ENCODE measurements around the gene RUFY3. TPM values are rescaled to one million over a fixed set of nuclear protein-coding genes. Genes with fewer than 3 reads are reported as not detected.
A peak's percentile ranks its signal among the peaks of the same experiment; 100 is the strongest.
"Not testable (repeated sequence)": the region's sequence is repeated elsewhere in the genome, so short reads cannot be mapped to it uniquely, and the experiment has no call there.

Gene RUFY3
- total and polyA plus RNA-seq, 2 of the 13 experiments (the other 11 are each of a cell fraction or from before 2014, with no cell fraction given): 17.9 to 25.3 TPM

- peak; percentile 31; the same call in 1 of the 2 replicates for TF ChIP-seq ZNF225 (CRISPR knock-in tag; IDR thresholded peaks at IDR 0.05)
- H3K27ac ChIP-seq (ENCODE audit: extremely low read length, insufficient read depth, low read length); H3K4me3 ChIP-seq (replicated peaks in 1 of 3; ENCODE audit: insufficient read depth in 1 of 3, low read depth in 2 of 3, low read length in 3 of 3); H3K36me3 ChIP-seq (replicated peaks in 1 of 2; ENCODE audit: control insufficient read depth in 1 of 2, insufficient read depth in 2 of 2, low read length in 2 of 2); H3K9me3 ChIP-seq (ENCODE audit: low read length); POLR2A ChIA-PET; ATAC-seq; H3K4me2 ChIP-seq (ENCODE audit: low read depth, low read length); H3K27me3 ChIP-seq (ENCODE audit: control insufficient read depth in 1 of 2, insufficient read depth in 2 of 2, low read length in 2 of 2); H3K9ac ChIP-seq (ENCODE audit: insufficient read depth, low read depth, low read length); DNase-seq (ENCODE audit: low spot score); BruUV-seq (replicated peaks); FAIRE-seq; CTCF ChIA-PET (ENCODE audit: low intra/inter-chr PET ratio, low total read pairs): not testable (repeated sequence)
- H4K20me1 ChIP-seq (ENCODE audit: insufficient read depth, low read length): peaks cover 25% of the 10 kb centered on the region
- 87% methylated on average over 16 of the region's 16 CpGs for WGBS (ENCODE audit: low lambda C conversion rate)
- H2AFZ ChIP-seq (ENCODE audit: low read length): peak overlapping the region; percentile 54
- intact Hi-C loops (cut with micrococcal nuclease; ENCODE audit: unreplicated experiment) (loop anchor here (5.0 kb wide), 2 partner anchors 153 to 188 kb away; partner anchors contain the start of gene UTP3), in situ Hi-C loops (cut with HindIII; ENCODE audit: extremely low pct_ligation_motif_present, low pct_unique_long_range_greater_than_20kb) (loop anchor here (10.0 kb wide), 1 partner anchor 154 kb away; the partner anchor contains the start of gene DCK)
- H3K79me2 ChIP-seq (ENCODE audit: insufficient read depth, low read length): peaks cover 34% of the 10 kb centered on the region
- H3K4me1 ChIP-seq (ENCODE audit: insufficient read depth, low read length): peaks cover 31% of the 10 kb centered on the region
Observed at GRCh38 chr4:70840631-70841030, 118.9 kb downstream of the RUFY3 start.

DNA sequence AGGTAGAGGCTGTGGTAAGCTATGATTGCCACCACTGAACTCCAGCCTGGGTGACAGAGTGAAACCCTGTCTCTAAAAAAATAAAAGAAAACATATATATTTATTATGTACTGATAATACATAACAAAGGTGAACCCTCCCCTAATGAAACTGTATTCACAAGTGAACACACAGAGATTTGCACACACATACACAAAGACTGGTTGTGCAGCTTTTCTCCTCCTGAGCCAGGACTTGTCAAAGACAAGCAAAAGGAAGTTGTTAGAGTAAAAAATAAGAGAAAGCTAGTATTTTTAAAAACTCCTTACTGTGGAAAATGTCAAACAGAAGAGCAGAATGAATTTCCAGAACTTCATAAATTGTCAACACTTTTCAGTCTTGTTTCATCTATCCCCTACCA lies 119.4 kb downstream of the RUFY3 start:
- ATAC-seq (no peak), FAIRE-seq (no peak), DNase-seq (ENCODE audit: low spot score) (no peak)
- H4K20me1 ChIP-seq (ENCODE audit: insufficient read depth, low read length): peaks cover 20% of the 10 kb centered on the region
- H3K4me2 ChIP-seq (ENCODE audit: low read depth, low read length): no peak overlapping the region; the same call in 1 of the 2 replicates
- H3K9ac ChIP-seq (ENCODE audit: insufficient read depth, low read depth, low read length): no peak overlapping the region
- CTCF ChIA-PET (ENCODE audit: low intra/inter-chr PET ratio, low total read pairs): no interaction called here
- POLR2A ChIA-PET: no interaction called here
- H3K79me2 ChIP-seq (ENCODE audit: insufficient read depth, low read length): peaks cover 28% of the 10 kb centered on the region
- no peaks in the 10 kb centered on the region for H3K9me3 ChIP-seq (ENCODE audit: low read length)
- intact Hi-C loops (cut with micrococcal nuclease; ENCODE audit: unreplicated experiment) (loop anchor here (5.0 kb wide), 2 partner anchors 154 to 189 kb away; partner anchors contain the start of gene UTP3), in situ Hi-C loops (cut with HindIII; ENCODE audit: extremely low pct_ligation_motif_present, low pct_unique_long_range_greater_than_20kb) (loop anchor here (10.0 kb wide), 1 partner anchor 154 kb away; the partner anchor contains the start of gene DCK)
- no peak overlapping the region for H2AFZ ChIP-seq (ENCODE audit: low read length)
- no peak overlapping the region for H3K27ac ChIP-seq (ENCODE audit: extremely low read length, insufficient read depth, low read length)
- H3K4me1 ChIP-seq (ENCODE audit: insufficient read depth, low read length): peaks cover 29% of the 10 kb centered on the region
- H3K36me3 ChIP-seq (replicated peaks in 1 of 2; ENCODE audit: control insufficient read depth in 1 of 2, insufficient read depth in 2 of 2, low read length in 2 of 2): no peaks in the 10 kb centered on the region
- no TSS peak for BruUV-seq (replicated peaks)
- H3K4me3 ChIP-seq (replicated peaks in 1 of 3; ENCODE audit: insufficient read depth in 1 of 3, low read depth in 2 of 3, low read length in 3 of 3): no peak overlapping the region
- no peaks in the 10 kb centered on the region for H3K27me3 ChIP-seq (ENCODE audit: control insufficient read depth in 1 of 2, insufficient read depth in 2 of 2, low read length in 2 of 2)
- no peak for TF ChIP-seq NFATC3 (CRISPR knock-in tag; IDR thresholded peaks at IDR 0.05)
